HG03432 (cell line): ENCODE measurements around the gene BCAR1.
"Not testable (repeated sequence)": the region's sequence is repeated elsewhere in the genome, so short reads cannot be mapped to it uniquely, and the experiment has no call there.

Source experiments
- ATAC-seq: cut with Tn5 transposase; IDR thresholded peaks from one replicate; pipeline ENCODE4 v1.9.1; 2021; ENCODE audit warnings: mild to moderate bottlenecking, moderate library complexity; ENCODE audit not compliant: unreplicated experiment

BCAR1 gene

DNA sequence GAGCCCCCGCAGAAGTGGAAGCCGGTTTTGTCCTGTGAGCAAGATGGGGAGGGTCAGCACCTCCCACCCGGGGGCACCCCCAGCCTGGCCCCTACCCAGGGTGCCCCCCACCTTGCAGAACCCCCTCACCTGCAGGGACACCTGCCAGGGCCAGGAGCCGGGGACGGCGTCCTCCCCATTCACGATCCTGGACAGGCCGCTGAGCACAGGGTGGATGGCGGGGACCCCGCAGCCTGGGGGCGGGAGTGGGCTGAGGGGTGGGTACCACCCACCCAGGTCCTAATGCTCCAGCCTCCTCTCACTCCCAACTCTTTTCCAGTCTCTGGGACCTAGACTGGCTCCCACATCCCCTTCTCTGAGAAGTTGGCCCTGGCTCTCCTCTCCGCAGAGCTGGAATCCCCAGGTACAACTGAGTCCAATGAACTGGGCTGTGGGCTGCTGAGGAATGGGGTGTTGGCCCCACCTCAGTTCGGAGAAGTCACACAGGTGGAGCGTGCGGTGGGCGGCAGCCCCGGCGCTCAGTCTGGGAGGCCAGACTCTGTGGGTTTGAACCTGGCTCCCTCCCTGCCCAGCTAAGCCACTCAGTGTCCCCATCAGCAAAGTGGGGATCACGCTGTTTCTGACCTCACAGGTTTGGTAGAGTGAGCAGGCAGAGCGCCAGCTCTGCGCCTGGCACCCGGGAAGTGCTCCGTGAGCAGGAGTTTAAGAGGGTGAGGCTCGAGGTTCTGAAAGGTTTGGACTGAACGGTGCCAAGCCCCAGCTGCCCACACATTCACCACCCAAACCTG is 45.3 kb downstream of the BCAR1 start:
- not testable (repeated sequence) for ATAC-seq

DNA sequence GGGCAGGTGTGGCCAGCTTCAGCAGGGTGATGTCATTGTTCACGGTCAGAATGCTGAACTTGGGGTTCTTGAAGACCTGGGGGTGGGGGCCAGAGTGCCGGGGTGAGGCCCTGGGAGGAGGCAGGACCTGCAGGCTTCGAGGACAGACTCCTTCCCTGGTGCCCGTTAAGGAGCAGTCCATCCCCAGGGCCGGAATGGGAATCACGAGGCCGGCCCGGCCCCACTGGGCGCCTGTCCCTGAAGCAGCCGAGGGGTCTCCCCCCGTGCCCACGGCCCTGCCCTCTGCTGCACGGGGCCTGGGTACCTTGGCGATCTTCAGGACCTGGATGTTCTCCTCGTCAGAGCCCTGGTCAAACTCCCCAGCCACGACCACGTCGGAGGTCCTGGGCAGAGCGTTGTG is 46.0 kb downstream of the BCAR1 start:
- not testable (repeated sequence) for ATAC-seq

DNA sequence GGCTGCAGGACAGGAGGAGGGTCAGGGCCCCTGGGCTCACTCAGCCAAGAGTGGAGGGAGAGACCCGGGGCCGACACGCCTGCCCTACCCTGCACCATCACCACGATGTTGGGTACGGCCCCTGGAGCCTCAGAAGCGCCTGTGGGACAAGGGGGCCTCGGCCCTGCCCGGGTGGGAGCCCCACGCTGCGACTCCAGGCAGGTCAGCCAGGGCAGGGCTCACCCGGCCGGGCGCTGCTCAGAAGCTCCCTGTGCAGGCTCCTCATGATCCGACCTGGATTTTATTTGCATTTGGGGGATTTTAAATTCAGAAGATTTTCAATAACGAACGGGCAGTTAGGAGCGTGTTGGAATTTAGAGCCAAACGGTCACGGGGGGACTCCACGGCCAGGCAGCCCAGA is 46.5 kb downstream of the BCAR1 start:
- ATAC-seq = not testable (repeated sequence)

GRCh38 chr16:75204410-75204758 is 47.0 kb downstream of the BCAR1 start:
- no peak for ATAC-seq

DNA sequence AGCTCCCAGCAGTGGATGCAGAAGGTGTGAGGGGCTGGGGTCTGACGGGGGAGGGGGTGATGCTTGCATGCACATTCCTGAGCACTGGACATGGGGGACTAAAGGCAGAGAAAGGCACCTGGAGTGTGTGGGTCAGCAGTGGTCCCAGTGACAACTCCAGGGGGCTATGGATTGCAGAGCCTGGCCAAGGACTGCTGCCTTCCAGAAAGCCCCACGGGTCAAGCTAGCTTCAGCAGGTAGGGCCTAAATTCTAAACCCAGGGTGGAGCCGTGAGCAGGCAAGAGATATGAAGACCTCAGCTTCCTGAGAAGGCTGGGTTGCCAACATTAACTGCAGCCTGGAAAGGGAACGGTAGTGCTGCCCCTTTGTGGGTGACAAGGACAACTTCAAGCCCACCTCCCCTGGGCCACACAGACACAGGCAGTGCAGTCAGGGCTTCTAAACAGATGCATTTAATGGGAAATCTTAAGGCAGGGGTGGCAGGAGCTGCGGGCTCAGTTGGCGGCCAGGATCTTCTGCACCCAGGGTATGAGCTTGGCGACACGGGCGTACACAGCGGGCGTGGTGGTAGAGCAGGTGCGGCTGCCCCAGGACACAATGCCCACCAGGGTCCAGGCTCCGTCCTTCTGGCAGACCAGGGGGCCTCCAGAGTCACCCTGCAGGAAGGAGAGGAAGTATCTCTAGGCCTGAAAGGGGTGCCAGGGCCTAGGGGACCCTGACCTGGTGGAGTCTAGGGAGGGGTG is 47.6 kb downstream of the BCAR1 start:
- no peak for ATAC-seq

DNA sequence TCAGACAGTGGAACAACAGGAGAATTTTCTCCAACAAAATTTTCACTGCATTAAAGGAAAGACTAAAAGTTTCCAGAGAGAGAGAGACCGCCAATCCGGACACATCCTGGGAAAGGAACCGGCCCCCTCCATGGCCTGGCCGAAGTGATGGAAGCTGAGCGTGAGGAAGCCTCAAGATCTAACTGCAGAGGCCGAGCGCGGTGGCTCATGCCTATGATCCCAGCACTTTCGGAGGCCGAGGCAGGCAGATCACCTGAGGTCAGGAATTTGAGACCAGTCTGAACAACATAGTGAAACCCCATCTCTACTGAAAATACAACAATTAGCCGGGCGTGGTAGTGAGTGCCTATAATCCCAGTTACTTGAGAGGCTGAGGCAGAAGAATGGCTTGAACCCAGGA is 48.3 kb downstream of the BCAR1 start:
- no peak for ATAC-seq

GRCh38 chr16:75202069-75202590 is 49.3 kb downstream of the BCAR1 start:
- no peak for ATAC-seq

GRCh38 chr16:75198135-75198600 is 53.3 kb downstream of the BCAR1 start:
- no peak for ATAC-seq

GRCh38 chr16:75197522-75198134 is 53.8 kb downstream of the BCAR1 start:
- no peak for ATAC-seq

- ATAC-seq = no peak
Observed at GRCh38 chr16:75196836-75197235, 54.6 kb downstream of the BCAR1 start.

DNA sequence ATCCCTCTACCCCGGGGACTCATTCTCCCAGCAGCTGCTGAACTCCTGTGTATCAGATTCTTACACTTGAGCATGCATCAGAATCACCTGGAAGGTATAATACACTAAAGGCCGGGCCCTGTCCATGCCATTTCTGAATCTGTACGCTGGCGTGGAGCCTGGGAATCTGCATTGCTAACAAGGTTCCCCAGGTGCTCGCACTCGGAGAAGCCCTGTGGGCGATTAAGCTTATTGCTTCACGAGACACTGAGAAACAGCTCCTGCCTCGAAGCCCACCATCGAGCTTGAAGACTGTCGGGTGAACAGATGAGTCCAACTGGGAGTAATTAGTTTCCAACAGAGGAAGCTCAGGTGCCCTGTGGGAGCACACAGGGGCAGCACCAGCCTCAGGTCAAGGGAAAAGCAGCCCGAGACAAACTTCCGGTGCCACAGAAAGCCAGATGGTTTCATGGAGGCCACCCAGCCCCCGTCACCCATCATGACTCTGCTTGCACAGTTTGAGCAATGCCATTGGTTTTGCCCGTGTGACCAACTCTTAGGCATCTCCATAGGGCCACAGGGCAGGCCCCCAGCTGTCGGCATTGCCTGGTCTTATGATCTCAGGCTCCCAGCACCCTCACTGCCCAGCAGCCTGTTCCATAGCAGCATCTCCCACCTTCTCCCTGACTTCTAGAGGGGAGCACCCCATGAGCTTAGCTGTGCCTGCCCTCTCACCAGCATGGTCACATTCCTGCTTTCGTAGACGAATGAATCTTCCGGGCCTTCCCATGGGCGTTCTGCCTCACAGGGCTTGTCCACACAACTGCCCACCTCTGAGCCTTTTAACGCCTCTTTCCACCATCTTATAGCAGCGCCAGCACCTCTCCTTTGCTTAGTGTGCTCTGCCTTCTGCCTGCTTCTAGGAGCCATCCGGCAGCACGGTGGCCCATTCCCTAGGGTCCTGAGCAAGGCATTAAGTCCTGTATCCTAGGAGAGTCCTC is 55.3 kb downstream of the BCAR1 start:
- no peak for ATAC-seq

DNA sequence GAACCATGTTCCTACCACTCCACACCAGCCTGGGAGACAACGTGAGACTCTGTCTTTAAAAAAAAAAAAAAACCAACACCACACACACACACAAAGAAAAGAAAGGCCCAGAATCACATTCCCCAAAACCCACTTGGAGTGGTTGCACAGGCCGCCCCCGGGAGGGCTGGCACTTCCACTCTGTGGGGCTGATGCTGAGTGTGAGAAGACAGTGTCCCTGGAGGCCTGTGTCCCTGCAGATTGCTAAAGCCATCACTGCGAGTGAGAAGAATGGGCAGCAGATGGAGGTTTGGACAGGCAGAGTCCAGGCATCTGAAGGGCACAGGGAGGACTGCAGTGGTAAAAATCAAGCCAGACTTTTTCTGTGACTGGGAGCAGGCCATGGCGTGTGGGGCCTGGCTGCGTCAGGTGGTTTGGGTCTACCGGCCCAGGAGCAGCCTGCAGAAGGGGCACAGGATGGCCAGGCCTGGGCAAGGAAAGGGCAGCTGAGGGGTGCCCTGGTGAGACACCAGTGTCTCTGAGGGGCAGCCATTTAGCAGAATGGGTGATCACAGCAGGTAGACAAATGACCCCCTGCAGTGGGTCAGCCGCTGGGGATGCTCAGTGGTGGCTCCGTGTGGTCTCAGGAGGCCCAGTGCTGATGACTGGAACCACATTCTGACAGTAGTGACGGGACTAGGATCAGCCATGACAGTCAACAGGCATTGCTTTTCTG is 57.5 kb downstream of the BCAR1 start:
- no peak for ATAC-seq

DNA sequence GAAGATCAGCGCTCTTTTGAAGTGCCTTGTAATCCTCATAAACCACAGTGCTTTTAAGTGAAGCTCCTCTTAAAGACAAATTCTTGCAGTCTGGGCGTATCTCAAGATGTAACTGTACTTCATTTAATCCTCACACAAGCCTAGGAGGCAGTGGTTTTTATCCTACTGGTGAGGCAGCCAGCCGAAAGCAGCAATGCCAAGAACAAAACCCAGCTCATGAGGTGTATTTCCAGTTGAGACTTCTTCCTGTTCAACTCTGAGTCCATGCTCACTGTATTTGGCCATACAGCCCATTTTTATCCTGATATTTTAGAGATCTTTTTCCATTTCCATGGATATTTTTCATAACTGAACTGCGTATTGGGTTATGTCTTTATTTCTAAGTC is 58.2 kb downstream of the BCAR1 start:
- ATAC-seq = no peak

GRCh38 chr16:75192606-75193264 is 58.7 kb downstream of the BCAR1 start:
- no peak for ATAC-seq

- ATAC-seq = no peak
Observed at GRCh38 chr16:75189638-75190245, 61.7 kb downstream of the BCAR1 start.

- no peak for ATAC-seq
Observed at GRCh38 chr16:75188832-75189477, 62.5 kb downstream of the BCAR1 start.

GRCh38 chr16:75181630-75182029 is 69.8 kb downstream of the BCAR1 start:
- no peak for ATAC-seq

- no peak for ATAC-seq
Observed at GRCh38 chr16:75179208-75179607, 72.2 kb downstream of the BCAR1 start.
